Measurements from ENCODE around the gene NDUFV2. TPM values are rescaled to one million over a fixed set of nuclear protein-coding genes. Genes with fewer than 3 reads are reported as not detected.
"Not testable (repeated sequence)": the region's sequence is repeated elsewhere in the genome, so short reads cannot be mapped to it uniquely, and the experiment has no call there.

Gene NDUFV2
- total RNA-seq, 1 donor from 2014 or later = 69.0 TPM

DNA sequence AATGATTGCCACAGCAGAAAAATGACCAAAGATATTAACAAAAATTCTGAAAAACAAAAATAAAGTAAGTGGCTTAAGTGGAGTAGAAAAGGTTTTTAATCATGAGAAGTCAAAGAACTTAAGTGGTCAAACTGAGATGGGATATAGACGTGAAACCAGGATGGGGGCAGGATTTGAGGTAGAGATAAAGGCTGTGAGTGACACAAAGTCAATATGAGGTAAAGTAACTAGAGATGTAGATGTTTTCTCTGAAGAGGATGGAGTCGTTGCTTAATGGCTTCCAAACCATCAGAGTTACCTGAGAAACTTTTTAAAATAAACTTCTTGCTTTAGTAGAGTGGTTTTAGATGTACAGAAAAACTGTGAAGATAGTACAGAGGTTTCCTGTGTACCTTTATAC lies 55.3 kb downstream of the NDUFV2 start:
- DNase-seq (ENCODE audit: low read depth) (no peak), FAIRE-seq (no peak)
- TF ChIP-seq, protein P1, sequence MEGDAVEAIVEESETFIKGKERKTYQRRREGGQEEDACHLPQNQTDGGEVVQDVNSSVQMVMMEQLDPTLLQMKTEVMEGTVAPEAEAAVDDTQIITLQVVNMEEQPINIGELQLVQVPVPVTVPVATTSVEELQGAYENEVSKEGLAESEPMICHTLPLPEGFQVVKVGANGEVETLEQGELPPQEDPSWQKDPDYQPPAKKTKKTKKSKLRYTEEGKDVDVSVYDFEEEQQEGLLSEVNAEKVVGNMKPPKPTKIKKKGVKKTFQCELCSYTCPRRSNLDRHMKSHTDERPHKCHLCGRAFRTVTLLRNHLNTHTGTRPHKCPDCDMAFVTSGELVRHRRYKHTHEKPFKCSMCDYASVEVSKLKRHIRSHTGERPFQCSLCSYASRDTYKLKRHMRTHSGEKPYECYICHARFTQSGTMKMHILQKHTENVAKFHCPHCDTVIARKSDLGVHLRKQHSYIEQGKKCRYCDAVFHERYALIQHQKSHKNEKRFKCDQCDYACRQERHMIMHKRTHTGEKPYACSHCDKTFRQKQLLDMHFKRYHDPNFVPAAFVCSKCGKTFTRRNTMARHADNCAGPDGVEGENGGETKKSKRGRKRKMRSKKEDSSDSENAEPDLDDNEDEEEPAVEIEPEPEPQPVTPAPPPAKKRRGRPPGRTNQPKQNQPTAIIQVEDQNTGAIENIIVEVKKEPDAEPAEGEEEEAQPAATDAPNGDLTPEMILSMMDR (IDR thresholded peaks at IDR 0.05; ENCODE audit: insufficient read depth, low read length, severe bottlenecking) = no peak
- Histone ChIP-seq H3K4me3 (ENCODE audit: low read depth, low read length) (no peak overlapping the region), H3K27me3 (ENCODE audit: control insufficient read depth, insufficient read depth, low read length) (no peaks in the 10 kb centered on the region), H3K36me3 (ENCODE audit: control insufficient read depth, insufficient read depth, low read length) (no peaks in the 10 kb centered on the region)

DNA sequence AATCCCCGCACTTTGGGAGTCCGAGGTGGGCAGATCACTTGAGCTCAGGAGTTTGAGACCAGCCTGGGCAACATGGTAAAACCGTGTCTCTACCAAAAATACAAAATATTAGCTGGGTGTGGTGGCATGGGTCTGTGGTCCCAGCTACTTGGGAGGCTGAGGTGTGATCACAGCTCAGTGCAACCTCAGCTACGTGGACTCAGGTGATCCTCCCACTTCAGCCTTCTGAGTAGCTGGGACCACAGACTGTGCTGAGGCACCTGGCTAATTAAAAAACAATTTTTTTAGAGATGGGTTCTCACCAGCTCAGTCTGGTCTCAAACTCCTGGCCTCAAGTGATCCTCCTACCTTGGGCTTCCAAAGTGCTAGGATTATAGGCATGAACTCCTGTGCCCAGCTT lies 57.5 kb downstream of the NDUFV2 start:
- FAIRE-seq (no peak), DNase-seq (ENCODE audit: low read depth) (no peak)
- TF ChIP-seq, protein P1 (IDR thresholded peaks at IDR 0.05; ENCODE audit: insufficient read depth, low read length, severe bottlenecking) = no peak
- Histone ChIP-seq H3K27me3 (ENCODE audit: control insufficient read depth, insufficient read depth, low read length) (no peaks in the 10 kb centered on the region), H3K4me3 (ENCODE audit: low read depth, low read length) (no peak overlapping the region), H3K36me3 (ENCODE audit: control insufficient read depth, insufficient read depth, low read length) (no peaks in the 10 kb centered on the region)

DNA sequence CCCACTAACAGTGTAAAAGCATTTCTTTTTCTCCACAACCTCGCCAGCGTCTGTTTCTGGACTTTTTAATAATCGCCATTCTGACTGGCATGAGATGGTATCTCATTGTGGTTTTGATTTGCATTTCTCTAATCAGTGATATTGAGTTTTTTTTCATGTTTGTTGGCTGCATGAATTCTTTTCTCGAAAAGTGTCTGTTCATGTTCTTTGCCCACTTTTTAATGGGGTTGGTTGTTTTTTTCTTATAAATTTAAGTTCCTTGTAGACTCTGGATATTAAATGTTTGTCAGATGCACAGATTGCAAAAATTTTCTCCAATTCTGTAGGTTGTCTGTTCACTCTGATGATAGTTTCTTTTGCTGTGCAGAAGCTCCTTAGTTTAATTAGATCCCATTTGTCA lies 60.2 kb downstream of the NDUFV2 start:
- H3K4me3 ChIP-seq (ENCODE audit: low read depth, low read length); FAIRE-seq; DNase-seq (ENCODE audit: low read depth); H3K27me3 ChIP-seq (ENCODE audit: control insufficient read depth, insufficient read depth, low read length); H3K36me3 ChIP-seq (ENCODE audit: control insufficient read depth, insufficient read depth, low read length): not testable (repeated sequence)

DNA sequence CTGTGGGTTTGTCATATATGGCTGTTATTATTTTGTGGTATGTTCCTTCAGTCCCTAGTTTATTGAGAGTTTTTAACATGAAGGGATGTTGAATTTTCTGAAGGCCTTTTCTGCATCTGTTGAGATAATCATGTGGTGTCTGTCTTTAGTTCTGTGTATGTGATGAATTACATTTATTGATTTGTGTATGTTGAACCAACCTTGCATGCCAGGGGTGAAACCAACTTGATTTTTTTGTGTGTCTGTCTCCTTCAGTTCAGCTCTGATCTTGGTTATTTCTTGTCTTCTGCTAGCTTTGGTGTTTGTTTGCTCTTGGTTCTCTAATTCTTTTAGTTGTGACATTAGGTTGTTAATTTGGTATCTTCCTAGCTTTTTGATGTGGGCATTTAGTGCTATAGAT lies 61.6 kb downstream of the NDUFV2 start:
- not testable (repeated sequence) for H3K27me3 ChIP-seq (ENCODE audit: control insufficient read depth, insufficient read depth, low read length); FAIRE-seq; H3K4me3 ChIP-seq (ENCODE audit: low read depth, low read length)

DNA sequence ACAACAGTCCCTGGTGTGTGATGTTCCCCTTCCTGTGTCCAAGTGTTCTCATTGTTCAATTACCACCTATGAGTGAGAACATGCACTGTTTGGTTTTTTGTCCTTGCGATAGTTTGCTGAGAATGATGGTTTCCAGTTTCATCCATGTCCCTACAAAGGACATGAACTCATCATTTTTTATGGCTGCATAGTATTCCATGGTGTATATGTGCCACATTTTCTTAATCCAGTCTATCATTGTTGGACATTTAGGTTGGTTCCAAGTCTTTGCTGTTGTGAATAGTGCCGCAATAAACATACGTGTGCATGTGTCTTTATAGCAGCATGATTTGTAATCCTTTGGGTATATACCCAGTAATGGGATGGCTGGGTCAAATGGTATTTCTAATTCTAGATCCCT lies 63.4 kb downstream of the NDUFV2 start:
- H3K4me3 ChIP-seq (ENCODE audit: low read depth, low read length); FAIRE-seq; H3K36me3 ChIP-seq (ENCODE audit: control insufficient read depth, insufficient read depth, low read length); DNase-seq (ENCODE audit: low read depth); H3K27me3 ChIP-seq (ENCODE audit: control insufficient read depth, insufficient read depth, low read length): not testable (repeated sequence)

More for the DNA sequence above, 61.6 kb downstream of the NDUFV2 start:
- not testable (repeated sequence) for DNase-seq (ENCODE audit: low read depth); H3K36me3 ChIP-seq (ENCODE audit: control insufficient read depth, insufficient read depth, low read length)

DNA sequence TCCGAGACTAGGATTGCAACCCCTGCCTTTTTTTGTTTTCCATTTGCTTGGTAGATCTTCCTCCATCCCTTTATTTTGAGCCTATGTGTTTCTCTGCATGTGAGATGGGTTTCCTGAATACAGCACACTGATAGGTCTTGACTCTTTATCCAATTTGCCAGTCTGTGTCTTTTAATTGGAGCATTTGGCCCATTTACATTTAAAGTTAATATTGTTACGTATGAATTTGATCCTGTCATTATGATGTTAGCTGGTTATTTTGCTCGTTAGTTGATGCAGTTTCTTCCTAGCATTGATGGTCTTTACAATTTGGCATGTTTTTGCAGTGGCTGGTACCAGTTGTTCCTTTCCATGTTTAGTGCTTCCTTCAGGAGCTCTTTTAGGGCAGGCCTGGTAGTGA lies 67.0 kb downstream of the NDUFV2 start:
- not testable (repeated sequence) for FAIRE-seq

DNA sequence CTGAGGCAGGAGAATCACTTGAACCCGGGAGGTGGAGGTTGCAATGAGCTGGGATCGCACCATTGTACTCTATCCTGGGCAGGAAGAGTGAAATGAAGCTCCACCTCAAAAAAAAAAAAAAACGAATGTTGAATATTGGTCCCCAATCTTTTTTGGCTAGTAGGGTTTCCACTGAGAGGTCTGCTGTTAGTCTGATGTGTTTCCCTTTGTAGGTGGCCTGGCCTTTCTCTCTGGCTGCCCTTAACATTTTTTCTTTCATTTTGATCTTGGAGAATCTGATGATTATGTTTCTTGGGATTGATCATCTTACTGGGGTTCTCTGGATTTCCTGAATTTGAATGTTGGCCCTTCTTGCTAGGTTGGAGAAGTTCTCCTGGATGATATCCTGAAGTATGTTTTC lies 69.4 kb downstream of the NDUFV2 start:
- not testable (repeated sequence) for FAIRE-seq

More for the DNA sequence above, 67.0 kb downstream of the NDUFV2 start:
- not testable (repeated sequence) for DNase-seq (ENCODE audit: low read depth); H3K36me3 ChIP-seq (ENCODE audit: control insufficient read depth, insufficient read depth, low read length); H3K4me3 ChIP-seq (ENCODE audit: low read depth, low read length); H3K27me3 ChIP-seq (ENCODE audit: control insufficient read depth, insufficient read depth, low read length)

DNA sequence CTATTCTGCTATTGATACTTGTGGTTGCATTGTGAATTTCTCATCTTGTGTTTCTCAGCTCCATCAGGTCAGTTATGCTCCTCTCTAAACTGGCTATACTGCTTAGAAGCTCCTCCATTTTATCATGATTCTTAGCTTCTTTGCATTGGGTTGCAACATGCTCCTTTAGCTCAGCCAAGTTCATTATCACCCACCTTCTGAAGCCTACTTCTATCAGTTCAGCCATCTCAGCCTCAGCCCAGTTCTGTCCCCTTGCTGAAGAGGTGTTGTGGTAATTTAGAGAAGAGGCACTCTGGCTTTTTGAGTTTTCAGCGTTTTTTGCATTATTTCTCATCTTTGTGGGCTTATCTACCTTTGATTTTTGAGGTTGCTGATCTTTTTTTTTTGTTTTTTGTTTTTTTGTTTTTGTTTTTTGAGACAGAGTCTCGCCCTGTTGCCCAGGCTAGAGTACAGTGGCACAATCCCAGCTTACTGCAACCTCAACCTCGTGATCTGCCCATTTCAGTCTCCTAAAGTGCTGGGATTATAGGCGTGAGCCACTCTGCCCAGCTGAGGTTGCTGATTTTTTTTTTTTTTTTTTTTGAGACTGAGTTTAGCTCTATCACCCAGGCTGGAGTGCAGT lies 70.1 kb downstream of the NDUFV2 start:
- no peaks in the 10 kb centered on the region for H3K27me3 ChIP-seq (ENCODE audit: control insufficient read depth, insufficient read depth, low read length)
- TF ChIP-seq, protein P1 (IDR thresholded peaks at IDR 0.05; ENCODE audit: insufficient read depth, low read length, severe bottlenecking) = no peak
- DNase-seq (ENCODE audit: low read depth) (no peak), FAIRE-seq (no peak)
- H3K4me3 ChIP-seq (ENCODE audit: low read depth, low read length) = no peak overlapping the region
- H3K36me3 ChIP-seq (ENCODE audit: control insufficient read depth, insufficient read depth, low read length) = no peaks in the 10 kb centered on the region

More for the DNA sequence above, 69.4 kb downstream of the NDUFV2 start:
- DNase-seq (ENCODE audit: low read depth); H3K36me3 ChIP-seq (ENCODE audit: control insufficient read depth, insufficient read depth, low read length); H3K27me3 ChIP-seq (ENCODE audit: control insufficient read depth, insufficient read depth, low read length); H3K4me3 ChIP-seq (ENCODE audit: low read depth, low read length): not testable (repeated sequence)
